Left forelimb (tissue), 1 donor: ENCODE measurements around the gene GLDC.

ENCODE experiments used
- DNase-seq: peaks from one replicate; pipeline ENCODE4 v3.0.0-alpha.2; 2018; ENCODE audit warnings: low spot score

GLDC gene

DNA sequence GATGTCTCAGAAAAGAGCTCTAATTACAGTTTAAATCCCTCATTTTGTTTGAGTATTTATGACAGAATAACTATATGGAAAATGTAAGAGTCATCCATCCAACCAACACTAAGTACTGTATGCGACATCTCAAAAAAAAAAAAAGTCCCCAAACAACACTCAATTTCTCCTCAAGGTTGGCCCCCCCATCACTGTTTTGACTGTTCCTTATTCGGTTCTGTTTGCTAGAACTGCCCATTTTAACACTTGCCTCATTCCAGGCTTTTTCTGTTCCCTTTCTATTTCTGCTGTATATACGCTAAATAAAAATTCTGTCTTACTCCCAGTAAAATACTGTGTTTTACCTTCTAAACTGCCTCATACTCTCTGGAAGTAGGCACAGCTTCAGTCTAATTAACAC, 25.2 kb downstream of the GLDC start:
- DNase-seq, result no peak

DNA sequence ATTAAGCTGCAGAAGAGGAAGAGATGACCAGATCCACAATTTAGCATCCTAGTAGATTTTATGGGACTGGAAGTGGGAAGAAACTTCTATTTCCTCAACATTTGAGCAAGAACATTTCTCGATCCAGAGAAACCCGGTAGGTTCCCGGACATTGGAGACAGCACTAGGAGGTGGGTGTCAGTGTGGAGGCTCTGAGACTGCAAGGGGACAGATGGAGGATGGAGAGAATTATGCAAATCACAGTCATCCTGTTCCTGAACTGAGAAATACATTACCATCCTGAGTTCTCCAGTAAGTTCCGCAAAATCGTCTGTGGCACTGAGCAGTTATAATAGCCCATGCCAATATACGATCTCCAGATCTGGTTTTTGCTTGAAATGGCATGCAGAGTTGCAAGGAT, 25.6 kb downstream of the GLDC start:
- no peak for DNase-seq

DNA sequence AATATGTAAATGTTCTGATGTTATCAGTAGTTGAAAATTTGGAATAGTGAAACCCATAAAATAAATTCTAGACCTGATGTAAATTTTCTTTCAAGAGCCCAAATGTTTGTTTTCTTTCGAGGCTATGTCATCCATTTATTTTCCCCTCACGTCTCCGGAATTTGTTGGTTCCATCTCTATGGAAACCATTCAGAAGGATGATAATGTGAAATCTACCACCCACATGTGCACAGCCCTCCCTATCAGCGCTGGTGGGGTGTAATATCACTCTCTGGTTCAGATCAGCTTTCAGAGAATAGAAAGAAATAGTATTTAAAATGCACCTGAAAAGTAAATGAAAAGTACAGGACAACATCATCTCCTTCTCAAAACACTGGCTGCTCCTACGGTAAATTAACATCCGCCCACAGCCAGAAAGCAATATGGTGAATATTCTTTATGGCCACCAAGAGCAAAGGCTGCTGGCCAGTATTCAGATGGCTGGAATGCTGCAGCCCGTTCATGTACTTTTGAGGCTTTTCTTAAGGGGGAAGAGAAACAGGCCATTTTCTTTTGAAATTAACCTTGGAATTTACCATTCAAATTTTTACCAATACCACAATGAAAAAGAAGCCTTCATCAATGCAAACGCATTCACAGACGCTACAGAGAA, 28.5 kb downstream of the GLDC start:
- DNase-seq, result no peak

DNA sequence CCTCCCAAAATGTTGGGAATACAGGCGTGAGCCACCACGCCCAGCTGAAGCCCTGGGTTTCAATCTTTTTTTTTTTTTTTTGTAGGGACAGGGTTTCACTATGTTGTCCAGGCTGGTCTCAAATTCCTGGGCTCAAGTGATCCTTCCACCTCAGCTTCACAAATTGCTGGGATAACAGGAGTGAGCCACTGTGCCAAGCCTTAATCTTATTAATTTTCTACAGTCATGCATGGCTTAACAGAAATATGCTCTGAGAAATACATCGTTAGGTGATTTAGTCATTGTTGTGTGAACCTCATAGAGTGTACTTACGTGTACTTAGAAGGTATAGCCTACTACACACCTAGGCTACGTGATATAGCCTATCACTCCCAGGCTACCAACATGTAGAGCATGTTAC, 31.0 kb downstream of the GLDC start:
- DNase-seq, result no peak

DNA sequence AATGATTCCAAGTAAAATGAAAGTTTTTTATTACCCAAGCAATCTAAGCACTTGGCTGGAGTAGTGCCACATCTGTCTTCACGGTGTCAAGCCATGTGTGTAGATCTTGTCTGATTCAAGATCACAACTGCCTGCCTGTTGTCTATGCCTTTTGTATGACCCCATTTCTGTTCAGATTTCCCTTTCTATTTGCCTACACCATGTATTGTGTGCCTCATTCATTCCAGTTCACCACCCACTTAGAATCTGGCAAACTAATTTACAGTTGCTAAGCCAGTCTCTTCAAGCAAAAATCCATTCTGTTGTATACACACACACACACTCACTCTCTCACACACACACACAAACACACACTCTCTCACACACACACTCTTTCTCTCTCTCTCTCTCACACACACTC, 33.7 kb downstream of the GLDC start:
- DNase-seq, result no peak

DNA sequence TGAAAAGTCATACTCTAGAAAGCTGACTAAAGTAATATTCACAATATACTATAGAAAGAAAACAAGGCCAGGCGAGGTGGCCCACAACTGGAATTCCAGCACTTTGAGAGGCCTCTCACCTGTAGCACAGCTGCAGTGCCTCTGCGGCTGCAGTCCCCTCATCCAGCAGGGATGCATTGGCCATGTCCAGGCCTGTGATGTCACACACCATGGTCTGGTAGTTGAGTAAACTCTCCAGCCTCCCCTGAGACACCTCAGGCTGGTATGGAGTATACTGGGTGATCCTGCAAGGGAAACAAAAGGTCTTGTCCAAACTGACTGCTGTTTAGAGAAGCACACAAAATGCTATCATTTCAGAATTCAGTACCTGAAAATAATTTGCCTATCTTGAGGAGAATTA, 35.5 kb downstream of the GLDC start:
- DNase-seq, result no peak

DNA sequence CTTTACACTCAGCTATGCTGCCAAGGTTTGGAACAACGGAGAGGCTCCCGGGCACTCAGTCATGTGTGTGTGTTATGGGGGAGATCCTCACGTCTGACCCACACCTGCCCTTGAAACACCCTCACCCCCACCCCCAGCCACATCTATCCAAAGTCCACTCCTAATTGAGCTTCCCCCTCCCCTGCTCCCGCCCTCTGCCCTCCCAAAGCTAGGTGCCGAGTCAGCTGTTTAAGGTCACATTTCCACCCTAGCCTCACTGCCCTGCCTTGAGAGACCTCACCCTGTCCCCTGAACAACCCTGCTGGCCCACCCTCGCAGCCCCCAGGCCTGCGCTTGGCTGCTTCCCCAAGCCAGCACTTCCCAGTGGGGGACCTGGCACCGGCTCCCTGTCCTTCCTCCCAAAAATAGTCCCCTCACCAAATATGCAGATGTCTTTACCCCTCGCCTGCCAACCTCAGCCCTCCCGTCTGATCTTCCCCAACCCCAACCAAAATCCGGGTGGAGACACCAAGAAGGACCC, 36.0 kb downstream of the GLDC start:
- no peak for DNase-seq

DNA sequence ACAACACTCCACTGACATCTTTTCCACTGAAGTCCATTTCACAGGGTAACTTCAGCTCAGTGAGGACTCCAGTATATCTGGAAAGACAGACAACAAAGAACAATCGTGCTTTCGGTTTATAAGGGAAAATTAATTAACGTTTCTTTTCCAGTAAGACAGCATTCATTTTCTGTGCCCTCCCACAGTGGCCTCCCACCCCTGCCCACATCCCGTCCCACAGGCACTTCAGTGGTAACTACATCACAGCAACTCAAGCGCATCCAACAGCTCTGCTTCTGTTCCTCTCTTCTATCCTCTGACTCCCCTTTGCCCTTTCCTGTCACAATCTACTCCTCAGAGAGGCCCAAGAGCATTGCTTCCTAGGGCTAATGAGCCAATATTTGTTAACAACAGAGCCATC, 40.3 kb downstream of the GLDC start:
- no peak for DNase-seq

DNA sequence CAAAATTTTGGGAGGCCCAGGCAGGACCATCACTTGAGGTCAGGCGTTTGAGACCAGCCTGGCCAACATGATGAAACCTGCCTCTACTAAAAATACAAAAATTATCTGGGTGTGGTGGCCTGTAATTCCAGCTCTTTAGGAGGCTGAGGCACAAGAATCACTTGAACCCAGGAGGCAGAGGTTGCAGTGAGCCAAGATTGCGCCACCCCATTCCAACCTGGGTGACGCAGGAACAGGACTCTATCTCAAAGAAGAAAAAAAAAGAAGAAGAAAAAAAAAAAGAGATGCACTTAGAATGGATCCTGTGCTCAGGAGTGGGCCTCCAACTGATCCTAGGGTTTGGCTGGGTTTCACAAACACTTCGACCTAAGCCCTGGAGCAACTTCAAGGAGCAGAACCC, 45.1 kb downstream of the GLDC start:
- no peak for DNase-seq

DNA sequence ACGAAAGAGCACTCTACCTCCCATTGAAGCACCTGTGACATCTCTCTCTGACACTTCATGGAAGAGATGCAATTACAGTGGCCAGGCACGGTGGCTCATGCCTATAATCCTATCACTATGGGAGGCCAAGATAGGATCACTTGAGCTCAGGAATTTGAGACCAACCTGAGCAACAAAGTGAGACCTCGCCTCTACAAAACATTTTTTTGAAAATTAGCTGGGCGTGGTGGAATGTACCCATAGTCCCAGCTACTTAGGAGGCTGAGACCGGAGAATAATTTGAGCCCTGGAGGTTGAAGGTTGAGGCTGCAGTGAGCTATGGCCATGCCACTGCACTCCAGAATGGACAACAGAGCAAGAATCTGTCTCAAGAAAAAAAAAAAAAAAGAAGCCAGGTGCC, 45.5 kb downstream of the GLDC start:
- no peak for DNase-seq

DNA sequence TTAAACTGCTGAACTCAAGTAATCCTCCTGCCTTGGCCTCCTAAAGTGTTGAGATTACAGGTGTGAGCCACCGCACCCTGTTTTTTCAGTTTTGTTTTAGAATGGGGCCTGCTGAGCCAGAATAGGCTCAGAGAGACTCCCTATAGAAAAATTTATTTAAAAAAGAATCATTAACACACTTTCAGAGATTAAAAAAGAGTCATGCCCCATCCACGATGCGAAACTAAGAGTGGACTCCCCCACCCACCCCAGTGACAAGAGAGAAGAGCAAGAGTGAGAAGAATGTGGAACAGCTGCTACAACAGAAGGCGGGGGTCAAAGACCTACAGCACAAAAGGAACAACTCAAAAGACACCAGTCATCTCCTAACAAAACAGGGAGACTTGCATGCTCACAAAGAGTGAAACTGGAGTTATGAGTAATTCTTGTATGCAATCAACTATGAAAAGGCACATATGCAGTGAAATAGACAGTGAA, 47.2 kb downstream of the GLDC start:
- no peak for DNase-seq

DNA sequence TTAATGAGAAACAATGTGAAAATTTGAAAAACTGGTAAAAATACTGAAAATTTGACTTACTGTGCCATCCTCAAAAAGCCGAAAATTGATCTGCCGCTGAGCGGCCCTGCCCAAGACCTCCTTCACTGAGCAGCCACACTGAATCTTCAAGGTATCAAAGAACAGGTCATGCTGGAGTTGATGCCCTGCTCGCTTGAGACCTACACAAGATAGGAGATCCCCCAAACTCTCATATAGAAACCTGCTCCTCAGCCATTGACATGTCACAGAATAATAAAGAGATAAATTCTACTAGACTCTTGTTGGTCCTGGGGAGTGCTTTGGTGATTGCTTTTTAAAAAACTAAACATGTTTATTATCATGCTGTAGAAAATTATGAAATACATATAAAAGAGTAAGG, 52.7 kb downstream of the GLDC start:
- no peak for DNase-seq

DNA sequence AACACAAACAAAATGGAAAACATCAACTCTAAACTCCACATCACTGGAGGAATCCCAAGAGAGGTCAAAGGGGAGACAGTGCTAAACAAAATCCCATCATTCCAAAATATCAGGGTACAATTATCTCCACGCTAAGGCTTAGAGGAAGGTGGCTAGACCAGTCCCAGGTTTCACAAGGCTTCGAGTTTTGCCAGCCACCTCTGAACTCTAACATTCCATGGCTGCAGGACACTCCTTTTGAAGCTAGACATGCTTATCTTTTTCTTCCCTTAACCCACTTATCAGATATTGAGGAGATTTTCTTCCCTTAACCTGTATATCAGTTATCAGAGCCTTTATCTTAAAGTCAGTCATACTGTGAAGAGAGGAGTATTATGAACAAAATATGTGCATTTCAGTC, 53.3 kb downstream of the GLDC start:
- DNase-seq, result no peak

DNA sequence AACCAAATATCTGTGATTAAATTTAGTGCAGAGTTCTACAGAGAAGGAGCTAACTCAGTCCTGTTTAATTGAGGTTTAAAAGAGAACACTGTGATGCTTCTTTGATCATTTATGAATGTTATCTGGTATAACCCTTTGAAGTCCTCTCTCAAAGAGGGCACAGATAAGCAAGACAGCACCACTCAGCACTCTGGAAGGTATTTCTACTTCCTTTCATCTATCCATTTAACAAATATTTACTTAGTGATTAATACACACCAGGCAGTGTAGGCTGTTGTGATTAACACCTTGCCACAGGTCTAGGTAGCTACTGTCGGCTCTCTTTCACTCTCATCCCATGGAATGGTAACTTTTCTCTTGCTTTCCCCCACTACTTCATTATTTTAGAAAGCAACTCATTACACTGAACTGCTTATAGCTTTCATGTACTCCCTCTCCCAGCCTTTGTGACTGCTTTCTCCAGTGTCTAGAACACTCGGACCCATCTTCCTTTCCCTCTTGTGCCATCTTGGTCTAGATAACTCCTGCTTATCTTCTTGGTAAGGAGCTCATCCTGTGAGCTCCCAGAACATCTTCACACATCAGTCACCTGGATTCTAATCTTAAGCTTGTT, 54.7 kb downstream of the GLDC start:
- DNase-seq, result no peak

DNA sequence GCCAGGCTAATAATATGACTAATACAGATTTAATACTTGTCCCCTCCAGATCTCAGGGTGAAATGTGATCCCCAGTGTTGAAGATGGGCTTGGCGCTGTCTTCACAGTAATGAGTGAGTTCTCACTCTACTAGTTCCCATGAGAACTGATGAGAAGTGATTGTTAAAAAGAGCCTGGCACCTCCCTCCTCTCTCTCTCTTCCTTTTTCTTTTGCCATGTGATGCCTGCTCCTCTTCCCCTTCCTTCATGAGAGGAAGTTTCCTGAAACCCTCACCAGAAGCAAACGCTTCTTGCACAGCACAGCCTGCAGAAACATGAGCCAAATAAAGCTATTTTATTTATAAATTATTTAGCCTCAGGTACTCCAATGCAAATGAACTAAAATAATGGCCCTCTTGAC, 55.2 kb downstream of the GLDC start:
- no peak for DNase-seq

DNA sequence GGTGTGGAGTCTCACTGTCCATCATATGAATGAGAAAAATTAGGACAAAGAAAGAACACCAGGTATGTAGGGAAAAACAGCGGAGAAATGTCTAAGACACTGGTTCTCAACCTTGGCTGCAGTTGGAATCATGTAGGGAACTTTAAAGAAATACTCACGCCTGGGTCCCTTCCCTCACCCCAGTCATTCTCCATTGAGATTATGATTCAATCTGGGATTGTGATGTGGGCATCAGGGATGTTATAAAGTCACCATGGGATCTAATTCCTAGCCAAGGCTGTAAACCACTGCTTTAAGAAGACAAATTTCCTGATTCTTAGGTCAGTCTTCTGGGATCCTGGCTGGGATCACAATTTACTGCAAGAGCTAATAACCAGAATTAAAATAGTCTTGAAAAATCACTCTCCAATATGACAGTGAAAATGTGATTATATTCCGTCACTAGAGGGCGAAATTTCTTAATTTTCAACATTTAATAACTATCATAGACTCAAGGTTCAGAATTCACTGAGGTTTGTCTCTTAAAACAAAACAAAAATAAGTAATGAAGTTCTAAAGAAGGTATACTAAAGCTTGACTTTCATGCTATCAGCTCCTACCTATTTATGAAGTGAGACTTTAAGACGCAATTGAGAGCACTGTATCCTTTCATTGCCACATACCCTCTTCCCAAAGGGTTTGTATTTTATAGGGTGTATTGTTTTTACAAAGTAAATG, 60.5 kb downstream of the GLDC start:
- no peak for DNase-seq

DNA sequence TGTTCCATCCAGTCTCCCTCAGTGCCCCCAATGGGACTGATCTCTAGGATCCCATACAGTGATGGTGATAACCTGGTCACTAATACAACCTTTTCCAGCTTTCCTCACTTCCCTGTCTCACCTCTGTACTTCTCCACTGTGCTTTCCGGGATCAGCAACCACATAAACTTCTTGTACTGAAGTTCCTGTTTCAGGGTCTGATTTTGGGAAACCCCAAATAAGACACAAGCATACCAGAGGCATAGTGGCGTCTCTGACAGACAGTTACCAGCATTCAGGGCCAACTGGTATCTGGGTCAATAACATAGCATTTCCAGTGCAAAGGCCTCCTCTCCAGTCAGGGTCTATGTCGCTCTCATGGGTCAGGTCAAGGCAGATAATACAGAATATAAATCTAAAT, 64.3 kb downstream of the GLDC start:
- no peak for DNase-seq

DNA sequence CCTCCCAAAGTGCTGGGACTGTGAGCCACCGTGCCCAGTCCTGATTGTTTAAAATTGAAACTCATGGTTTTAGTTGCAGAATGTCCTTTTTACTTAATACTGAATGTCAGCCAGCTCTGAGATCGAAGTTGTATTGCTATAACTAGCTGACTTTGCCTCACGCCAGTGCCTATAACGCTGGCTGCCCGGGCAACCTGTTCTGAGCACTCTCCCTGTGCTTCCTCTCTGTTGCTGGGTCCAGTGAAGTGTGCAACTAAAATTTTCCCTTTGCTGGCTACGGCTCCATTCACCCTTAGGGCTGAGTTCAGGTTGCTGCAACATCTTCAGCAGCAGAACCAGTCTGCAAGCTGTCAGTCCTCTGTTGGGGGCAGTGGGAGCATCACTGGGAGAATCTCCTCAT, 65.9 kb downstream of the GLDC start:
- DNase-seq, result no peak

DNA sequence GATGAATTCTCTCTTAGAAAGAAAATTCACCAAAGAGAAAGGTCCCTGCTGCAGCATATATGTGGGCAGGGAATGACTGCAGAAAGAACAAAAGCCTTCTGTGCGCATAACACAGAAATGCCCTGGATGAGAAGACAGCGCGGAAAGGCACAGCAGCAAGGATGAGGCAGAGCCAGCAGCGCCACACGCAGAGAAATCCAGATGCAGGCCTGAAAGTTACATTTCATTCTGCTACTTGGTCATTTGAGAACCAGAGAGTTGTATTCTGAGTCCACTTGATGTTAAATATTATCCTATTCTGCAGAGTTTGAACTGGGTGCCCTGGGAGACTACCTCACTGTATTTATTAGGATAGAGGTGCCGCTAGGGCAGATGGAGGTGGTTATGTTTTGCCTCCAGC, 68.5 kb downstream of the GLDC start:
- DNase-seq, result no peak

DNA sequence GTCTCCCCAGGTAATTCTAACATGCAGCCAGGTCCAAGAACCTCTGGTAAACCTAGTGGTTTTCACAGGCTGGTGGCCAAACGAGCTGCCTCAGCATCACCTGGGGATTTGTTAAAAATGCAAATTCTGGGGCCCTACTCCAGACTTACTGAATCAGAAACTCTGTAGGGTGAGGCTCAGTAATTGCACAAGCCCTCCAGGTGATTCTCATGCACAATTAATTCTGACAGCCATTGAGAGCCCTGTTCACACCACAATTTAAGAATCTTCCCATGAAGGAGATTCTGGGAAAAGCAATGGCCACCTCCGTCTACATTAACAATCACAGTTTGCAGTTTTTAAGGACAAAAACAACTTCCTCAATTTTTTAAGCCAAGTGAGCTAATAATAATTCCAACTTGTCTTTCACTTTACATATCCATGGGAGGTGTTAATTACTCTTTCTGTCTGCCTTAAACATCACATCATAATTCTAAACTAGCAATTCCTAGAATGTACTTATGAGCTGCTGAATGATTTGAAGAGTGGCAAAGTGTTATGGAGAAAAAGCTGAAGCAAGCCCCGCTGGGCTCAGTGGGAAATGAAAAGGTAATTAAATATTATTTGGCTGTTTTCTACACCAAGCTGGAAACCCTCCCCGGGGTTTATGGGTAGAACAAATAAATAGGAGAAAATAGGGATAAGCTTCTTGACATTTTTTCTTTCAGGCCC, 70.0 kb downstream of the GLDC start:
- DNase-seq, result no peak

DNA sequence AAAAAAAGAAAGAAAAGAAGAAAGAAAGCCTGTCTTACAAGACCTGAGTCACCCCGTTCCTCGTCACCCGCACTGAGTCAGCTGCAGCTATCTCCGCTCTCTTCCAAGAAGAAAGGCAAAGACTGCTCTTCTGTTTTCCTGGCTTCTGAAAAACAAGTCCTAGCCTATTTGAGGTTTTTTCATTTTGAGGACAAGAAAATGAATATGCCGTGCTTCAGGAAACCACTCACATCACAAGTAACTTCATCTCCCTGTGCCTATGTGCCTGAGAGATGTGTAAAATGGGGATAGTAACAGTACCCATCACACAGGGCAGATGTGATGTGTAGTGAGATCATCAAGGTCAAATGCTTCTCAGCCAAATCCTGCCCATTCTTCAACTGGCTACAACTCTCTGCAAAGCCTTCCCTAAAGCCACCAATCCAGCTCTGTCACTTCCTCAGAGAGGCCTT, 78.4 kb downstream of the GLDC start:
- no peak for DNase-seq

DNA sequence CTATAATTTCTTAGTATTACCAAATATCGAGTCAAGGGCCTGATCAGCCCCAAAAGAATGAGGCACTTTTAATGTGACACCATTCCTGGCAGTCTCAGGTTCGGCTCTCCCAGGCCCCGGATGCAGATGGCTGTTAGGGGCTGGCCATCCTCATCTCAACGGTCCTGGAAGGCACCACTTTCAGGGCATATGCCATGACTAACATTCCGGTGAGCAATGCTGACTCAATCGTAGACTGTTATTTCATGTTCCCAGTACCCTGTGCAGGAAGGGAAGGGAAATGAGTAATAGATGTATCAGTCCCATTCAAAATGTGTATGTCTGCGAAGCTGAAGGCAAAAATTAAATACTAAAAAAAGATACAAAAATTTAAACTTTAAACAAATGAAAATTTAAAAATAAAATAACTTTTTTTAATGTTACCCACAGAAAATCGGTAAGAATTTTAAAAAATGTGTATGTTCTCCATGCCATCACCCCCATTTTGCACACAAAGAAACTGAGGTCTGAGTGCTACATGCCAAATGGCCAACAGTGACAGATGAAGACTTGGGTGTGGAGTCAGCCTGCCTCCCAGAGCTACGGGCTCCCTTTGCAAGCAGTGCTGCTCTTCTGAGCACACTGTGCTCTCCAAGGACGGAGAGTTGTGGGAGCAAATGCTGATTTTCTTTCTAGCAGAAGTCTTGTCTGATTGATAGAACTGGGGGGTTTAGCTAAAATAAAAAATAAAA, 79.0 kb downstream of the GLDC start:
- DNase-seq, result no peak
